SU-DHL-6 (cell line): ENCODE data around the gene EPHB2.

ENCODE experiments used
- H2AFZ ChIP-seq: fragments of 200-600 bp; sonication (generic); 2 replicates; pipeline ENCODE4 v1.6.1; 2014; ENCODE audit warnings: low read depth, mild to moderate bottlenecking, moderate library complexity, mixed read lengths, antibody characterized with exemption, low read length; ENCODE audit not compliant: severe bottlenecking
- H3F3A ChIP-seq: fragments of 200-600 bp; shearing (Covaris generic); 2 replicates; pipeline ENCODE4 v1.6.0; 2016; ENCODE audit warnings: antibody characterized with exemption, mild to moderate bottlenecking; ENCODE audit not compliant: insufficient read depth
- H3K27ac ChIP-seq: fragments of 200-600 bp; sonication (generic); 2 replicates; pipeline ENCODE4 v1.5.1; 2016; ENCODE audit warnings: low read depth, mild to moderate bottlenecking, low read length, moderate library complexity, mixed read lengths
- H3K27me3 ChIP-seq: fragments of 200-600 bp; sonication (generic), shearing (Covaris generic); 2 replicates; pipeline ENCODE4 v1.6.0; 2014; ENCODE audit warnings: mild to moderate bottlenecking, low read length
- H3K36me3 ChIP-seq: fragments of 200-600 bp; sonication (generic); 2 replicates; pipeline ENCODE4 v1.6.1; 2014; ENCODE audit warnings: mild to moderate bottlenecking, low read length, mixed read lengths
- H3K4me2 ChIP-seq: fragments of 300-600, 200-600 bp; shearing (Covaris generic), sonication (generic); 2 replicates; pipeline ENCODE4 v1.6.0; 2014; ENCODE audit warnings: low read length, low read depth, mild to moderate bottlenecking; ENCODE audit not compliant: poor library complexity, severe bottlenecking
- H3K4me3 ChIP-seq: fragments of 200-600 bp; sonication (generic); 2 replicates; pipeline ENCODE4 v1.5.1; 2014; ENCODE audit warnings: antibody characterized with exemption, low read length, mild to moderate bottlenecking, mixed read lengths; ENCODE audit not compliant: insufficient read depth, poor library complexity, severe bottlenecking
- H3K79me2 ChIP-seq: fragments of 200-600 bp; sonication (generic); 2 replicates; pipeline ENCODE4 v1.6.1; 2014; ENCODE audit warnings: mild to moderate bottlenecking, low read length, moderate library complexity; ENCODE audit not compliant: insufficient read depth
- H3K9ac ChIP-seq: fragments of 200-600 bp; sonication (generic); 2 replicates; pipeline ENCODE4 v1.7.0; 2014; ENCODE audit warnings: mild to moderate bottlenecking, low read length
- H3K9me2 ChIP-seq: fragments of 200-600 bp; sonication (generic); replicated peaks from 2 replicates; pipeline ENCODE4 v1.6.1; 2014; ENCODE audit warnings: low read length; ENCODE audit not compliant: insufficient read depth
- H3K9me3 ChIP-seq: fragments of 200-600 bp; sonication (generic); 2 replicates; pipeline ENCODE4 v1.6.1; 2014; ENCODE audit warnings: low read length, mixed read lengths; ENCODE audit not compliant: insufficient read depth
- H4K20me1 ChIP-seq: fragments of 200-600 bp; sonication (generic); 2 replicates; pipeline ENCODE4 v1.6.1; 2014; ENCODE audit warnings: low read depth, mild to moderate bottlenecking, antibody characterized with exemption, low read length, moderate library complexity, mixed read lengths
- EZH2phosphoT487 ChIP-seq: fragments of 200-600 bp; sonication (generic), shearing (Covaris generic); conservative IDR thresholded peaks from 2 replicates; pipeline ENCODE4 v1.6.1; 2018; ENCODE audit warnings: mild to moderate bottlenecking, antibody characterized with exemption, low read length, moderate library complexity, mixed read lengths
- TF ChIP-seq, protein P1 (sequence below): fragments of 200-600 bp; sonication (generic); IDR thresholded peaks from one replicate; pipeline ENCODE4 v1.5.1; 2017; ENCODE audit warnings: antibody characterized with exemption, mild to moderate bottlenecking, low read length, moderate library complexity; ENCODE audit not compliant: insufficient read depth, poor library complexity, severe bottlenecking

EPHB2 gene

DNA sequence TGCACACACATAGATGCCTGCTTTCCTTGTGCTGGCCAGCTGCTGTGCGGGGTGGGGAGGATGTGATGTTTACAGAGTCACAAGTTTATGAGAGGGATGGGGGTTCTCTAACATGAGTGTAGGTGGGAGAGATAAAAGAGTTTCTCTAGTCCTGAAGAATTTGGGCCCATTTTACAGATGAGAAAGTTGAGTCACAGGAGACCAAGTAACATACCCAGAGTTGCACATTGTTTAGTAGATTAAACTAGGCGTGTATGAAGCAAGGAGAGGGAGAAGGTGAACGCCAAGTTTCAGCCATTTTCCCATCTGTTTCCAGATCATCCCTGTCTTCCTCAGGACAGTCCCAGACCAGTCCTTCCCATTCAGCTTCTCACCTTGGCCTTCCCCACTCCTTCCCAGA is 126.7 kb downstream of the EPHB2 start:
- H3K4me3 ChIP-seq, result no peak overlapping the region
- H3K9me2 ChIP-seq, result no peaks in the 10 kb centered on the region
- no peaks in the 10 kb centered on the region; the same call in 1 of the 2 replicates for H3K27me3 ChIP-seq
- H4K20me1 ChIP-seq, result no peaks in the 10 kb centered on the region
- no peaks in the 10 kb centered on the region for H3K36me3 ChIP-seq
- no peak overlapping the region for H2AFZ ChIP-seq
- TF ChIP-seq, protein P1, sequence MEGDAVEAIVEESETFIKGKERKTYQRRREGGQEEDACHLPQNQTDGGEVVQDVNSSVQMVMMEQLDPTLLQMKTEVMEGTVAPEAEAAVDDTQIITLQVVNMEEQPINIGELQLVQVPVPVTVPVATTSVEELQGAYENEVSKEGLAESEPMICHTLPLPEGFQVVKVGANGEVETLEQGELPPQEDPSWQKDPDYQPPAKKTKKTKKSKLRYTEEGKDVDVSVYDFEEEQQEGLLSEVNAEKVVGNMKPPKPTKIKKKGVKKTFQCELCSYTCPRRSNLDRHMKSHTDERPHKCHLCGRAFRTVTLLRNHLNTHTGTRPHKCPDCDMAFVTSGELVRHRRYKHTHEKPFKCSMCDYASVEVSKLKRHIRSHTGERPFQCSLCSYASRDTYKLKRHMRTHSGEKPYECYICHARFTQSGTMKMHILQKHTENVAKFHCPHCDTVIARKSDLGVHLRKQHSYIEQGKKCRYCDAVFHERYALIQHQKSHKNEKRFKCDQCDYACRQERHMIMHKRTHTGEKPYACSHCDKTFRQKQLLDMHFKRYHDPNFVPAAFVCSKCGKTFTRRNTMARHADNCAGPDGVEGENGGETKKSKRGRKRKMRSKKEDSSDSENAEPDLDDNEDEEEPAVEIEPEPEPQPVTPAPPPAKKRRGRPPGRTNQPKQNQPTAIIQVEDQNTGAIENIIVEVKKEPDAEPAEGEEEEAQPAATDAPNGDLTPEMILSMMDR, result no peak
- TF ChIP-seq EZH2phosphoT487, result no peak
- no peaks in the 10 kb centered on the region for H3F3A ChIP-seq
- no peak overlapping the region for H3K27ac ChIP-seq
- H3K9ac ChIP-seq, result no peak overlapping the region
- H3K9me3 ChIP-seq, result no peaks in the 10 kb centered on the region
- no peaks in the 10 kb centered on the region for H3K79me2 ChIP-seq
- no peak overlapping the region for H3K4me2 ChIP-seq

DNA sequence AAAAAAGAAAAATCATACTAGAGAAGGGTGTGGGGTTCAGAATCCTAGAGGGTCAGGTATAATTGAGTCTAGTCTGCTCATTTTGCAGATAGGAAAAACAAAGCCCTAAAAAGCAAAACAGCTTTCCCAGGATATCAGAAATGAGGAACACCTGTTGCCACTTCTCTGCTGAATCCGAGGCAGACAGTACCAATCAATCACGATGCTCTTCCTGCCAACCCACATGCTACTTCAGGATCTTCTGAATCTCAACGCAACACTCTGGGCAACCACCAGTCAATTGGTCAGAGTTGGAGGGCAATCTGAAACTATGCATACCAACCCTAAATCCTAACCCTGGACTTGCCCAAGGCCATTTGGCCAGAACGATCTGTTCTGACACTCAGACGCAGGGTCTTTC is 128.3 kb downstream of the EPHB2 start:
- Histone ChIP-seq H3K27me3 (no peaks in the 10 kb centered on the region; the same call in 1 of the 2 replicates), H3K9me3 (no peaks in the 10 kb centered on the region), H3K4me3 (no peak overlapping the region), H3K27ac (no peak overlapping the region), H3K36me3 (no peaks in the 10 kb centered on the region), H4K20me1 (no peaks in the 10 kb centered on the region), H2AFZ (no peak overlapping the region), H3K9ac (no peak overlapping the region), H3K4me2 (no peak overlapping the region), H3F3A (no peaks in the 10 kb centered on the region), H3K79me2 (no peaks in the 10 kb centered on the region), H3K9me2 (no peaks in the 10 kb centered on the region)
- TF ChIP-seq EZH2phosphoT487, result no peak
- TF ChIP-seq, protein P1, result no peak

DNA sequence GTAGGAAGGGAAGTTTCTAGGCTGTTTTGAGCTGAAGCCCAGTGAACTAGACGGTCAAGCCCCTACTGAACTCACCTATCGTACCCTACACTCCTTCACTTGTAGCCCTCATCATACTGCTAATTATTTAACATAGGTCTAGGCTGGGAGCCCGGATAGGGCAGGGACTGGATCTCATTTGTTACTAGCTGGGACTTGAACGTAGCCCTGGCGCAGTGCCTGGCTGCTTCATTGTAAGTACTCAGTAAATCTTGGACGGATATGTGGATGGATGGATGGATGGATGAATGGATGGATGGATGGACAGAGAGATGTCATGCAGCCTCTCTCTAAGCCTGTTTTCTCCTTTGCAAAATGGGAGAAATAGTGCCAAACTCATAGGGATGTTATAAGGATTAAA is 129.2 kb downstream of the EPHB2 start:
- Histone ChIP-seq H3K4me3 (no peak overlapping the region), H3K27me3 (no peaks in the 10 kb centered on the region; the same call in 1 of the 2 replicates), H3K9ac (no peak overlapping the region), H3K27ac (no peak overlapping the region), H3K9me3 (no peaks in the 10 kb centered on the region), H3K9me2 (no peaks in the 10 kb centered on the region), H4K20me1 (no peaks in the 10 kb centered on the region), H2AFZ (no peak overlapping the region), H3K36me3 (no peaks in the 10 kb centered on the region), H3K4me2 (no peak overlapping the region), H3F3A (no peaks in the 10 kb centered on the region), H3K79me2 (no peaks in the 10 kb centered on the region)
- TF ChIP-seq EZH2phosphoT487, result no peak
- TF ChIP-seq, protein P1, result no peak
